DMS53 (cell line): ENCODE measurements around the gene SUSD1.
"Not testable (repeated sequence)": the region's sequence is repeated elsewhere in the genome, so short reads cannot be mapped to it uniquely, and the experiment has no call there.

Experiments
- DNase-seq: peaks from one replicate; lab custom pipeline; 2025; lab: John Stamatoyannopoulos, UW

Gene SUSD1

GRCh38 chr9:112094948-112095681 is 80.0 kb downstream of the SUSD1 start:
- DNase-seq: no peak

- no peak for DNase-seq
Observed at GRCh38 chr9:112094241-112094640, 80.9 kb downstream of the SUSD1 start.

- no peak for DNase-seq
Observed at GRCh38 chr9:112093870-112094216, 81.3 kb downstream of the SUSD1 start.

- no peak for DNase-seq
Observed at GRCh38 chr9:112093147-112093869, 81.8 kb downstream of the SUSD1 start.

- DNase-seq: peak; percentile 19
Observed at GRCh38 chr9:112091810-112092209, 83.3 kb downstream of the SUSD1 start.

- DNase-seq: no peak
Observed at GRCh38 chr9:112087506-112087905, 87.6 kb downstream of the SUSD1 start.

GRCh38 chr9:112086627-112087026 is 88.5 kb downstream of the SUSD1 start:
- DNase-seq: peak; percentile 41

- DNase-seq: no peak
Observed at GRCh38 chr9:112084907-112085306, 90.2 kb downstream of the SUSD1 start.

GRCh38 chr9:112084334-112084733 is 90.8 kb downstream of the SUSD1 start:
- no peak for DNase-seq

GRCh38 chr9:112081918-112082729 is 93.0 kb downstream of the SUSD1 start:
- DNase-seq: no peak

- DNase-seq: no peak
Observed at GRCh38 chr9:112080831-112081542, 94.1 kb downstream of the SUSD1 start.

- no peak for DNase-seq
Observed at GRCh38 chr9:112078432-112078831, 96.7 kb downstream of the SUSD1 start.

- no peak for DNase-seq
Observed at GRCh38 chr9:112076814-112077213, 98.3 kb downstream of the SUSD1 start.

GRCh38 chr9:112075009-112075378 is 100.1 kb downstream of the SUSD1 start:
- DNase-seq: no peak

- DNase-seq: peak; percentile 69
Observed at GRCh38 chr9:112074250-112075008, 100.7 kb downstream of the SUSD1 start.

- not testable (repeated sequence) for DNase-seq
Observed at GRCh38 chr9:112073639-112074173, 101.4 kb downstream of the SUSD1 start.

- no peak for DNase-seq
Observed at GRCh38 chr9:112072721-112073638, 102.1 kb downstream of the SUSD1 start.

- no peak for DNase-seq
Observed at GRCh38 chr9:112069318-112070169, 105.6 kb downstream of the SUSD1 start.
